GM21367 (cell line): Measurements from ENCODE around the gene GEMIN5.
"Not testable (repeated sequence)": the region's sequence is repeated elsewhere in the genome, so short reads cannot be mapped to it uniquely, and the experiment has no call there.

Experiments
- ATAC-seq: cut with Tn5 transposase; IDR thresholded peaks from one replicate; pipeline ENCODE4 v1.9.1; 2021; ENCODE audit not compliant: unreplicated experiment

Gene GEMIN5

GRCh38 chr5:154937718-154938466 lies at the start of gene GEMIN5:
TSS of gene GEMIN5 (minus strand) at chr5:154938211. CDS start at chr5:154938133, 78 bp downstream.
- ATAC-seq, result peak; percentile 76

- no peak for ATAC-seq
Measured at GRCh38 chr5:154986151-154986550, 48.1 kb upstream of the GEMIN5 start.

- ATAC-seq, result no peak
Measured at GRCh38 chr5:154984946-154985516, 47.0 kb upstream of the GEMIN5 start.

GRCh38 chr5:154978294-154978693 lies 40.3 kb upstream of the GEMIN5 start:
- ATAC-seq, result not testable (repeated sequence)

- ATAC-seq, result no peak
Measured at GRCh38 chr5:154977409-154977808, 39.4 kb upstream of the GEMIN5 start.

GRCh38 chr5:154976082-154976481 lies 38.1 kb upstream of the GEMIN5 start:
- not testable (repeated sequence) for ATAC-seq

GRCh38 chr5:154972476-154973080 lies 34.6 kb upstream of the GEMIN5 start:
- no peak for ATAC-seq

GRCh38 chr5:154971501-154971900 lies 33.5 kb upstream of the GEMIN5 start:
- ATAC-seq, result no peak

- no peak for ATAC-seq
Measured at GRCh38 chr5:154970759-154971158, 32.7 kb upstream of the GEMIN5 start.

- ATAC-seq, result no peak
Measured at GRCh38 chr5:154968953-154969352, 30.9 kb upstream of the GEMIN5 start.

GRCh38 chr5:154967421-154968024 lies 29.5 kb upstream of the GEMIN5 start:
- no peak for ATAC-seq

GRCh38 chr5:154966874-154967273 lies 28.9 kb upstream of the GEMIN5 start:
- no peak for ATAC-seq

GRCh38 chr5:154966081-154966841 lies 28.2 kb upstream of the GEMIN5 start:
- no peak for ATAC-seq

GRCh38 chr5:154962494-154962893 lies 24.5 kb upstream of the GEMIN5 start:
- ATAC-seq, result peak; percentile 96

- no peak for ATAC-seq
Measured at GRCh38 chr5:154956712-154957111, 18.7 kb upstream of the GEMIN5 start.

GRCh38 chr5:154949781-154950180 lies 11.8 kb upstream of the GEMIN5 start:
- ATAC-seq, result no peak

GRCh38 chr5:154948313-154948712 lies 10.3 kb upstream of the GEMIN5 start:
- ATAC-seq, result no peak

GRCh38 chr5:154947778-154948177 lies 9.8 kb upstream of the GEMIN5 start:
- no peak for ATAC-seq

- ATAC-seq, result no peak
Measured at GRCh38 chr5:154945695-154946301, 7.8 kb upstream of the GEMIN5 start.

GRCh38 chr5:154944716-154945115 lies 6.7 kb upstream of the GEMIN5 start:
- no peak for ATAC-seq

GRCh38 chr5:154943527-154943926 lies 5.5 kb upstream of the GEMIN5 start:
- ATAC-seq, result no peak
